GM12872 (cell line): ENCODE results near the gene SYNGR4.

Experiments
- TF ChIP-seq, protein P1 (sequence below): IDR thresholded peaks from 3 replicates; pipeline ENCODE4 v1.5.1; 2011; ENCODE audit warnings: low read depth, mild to moderate bottlenecking, low read length, moderate library complexity; ENCODE audit not compliant: insufficient read depth

The SYNGR4 gene

DNA sequence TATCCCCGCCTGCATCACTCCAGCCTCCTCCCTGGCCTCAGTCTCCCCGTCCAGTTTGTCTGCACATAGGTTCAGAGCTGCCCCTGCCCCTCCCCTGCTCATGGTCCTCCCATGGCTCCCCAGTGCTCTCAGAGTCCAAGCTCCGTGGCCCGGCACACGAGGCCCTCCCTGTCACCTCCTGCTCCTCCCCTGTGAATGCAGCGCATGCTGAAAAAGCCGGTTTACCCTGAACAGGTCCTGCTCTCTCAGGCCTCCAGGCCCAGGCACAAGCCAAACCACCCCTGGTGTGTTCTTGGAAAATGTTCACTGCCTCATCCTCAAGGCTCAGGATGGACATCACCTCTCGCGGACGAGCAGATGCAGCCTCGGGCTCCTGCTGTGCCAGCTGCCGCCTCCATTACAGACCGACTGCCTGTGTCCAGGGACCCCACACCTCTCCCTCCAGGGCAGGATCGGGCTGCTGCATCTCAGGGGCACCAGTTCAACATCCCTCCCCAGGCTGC is 25.9 kb upstream of the SYNGR4 start:
- TF ChIP-seq, protein P1, sequence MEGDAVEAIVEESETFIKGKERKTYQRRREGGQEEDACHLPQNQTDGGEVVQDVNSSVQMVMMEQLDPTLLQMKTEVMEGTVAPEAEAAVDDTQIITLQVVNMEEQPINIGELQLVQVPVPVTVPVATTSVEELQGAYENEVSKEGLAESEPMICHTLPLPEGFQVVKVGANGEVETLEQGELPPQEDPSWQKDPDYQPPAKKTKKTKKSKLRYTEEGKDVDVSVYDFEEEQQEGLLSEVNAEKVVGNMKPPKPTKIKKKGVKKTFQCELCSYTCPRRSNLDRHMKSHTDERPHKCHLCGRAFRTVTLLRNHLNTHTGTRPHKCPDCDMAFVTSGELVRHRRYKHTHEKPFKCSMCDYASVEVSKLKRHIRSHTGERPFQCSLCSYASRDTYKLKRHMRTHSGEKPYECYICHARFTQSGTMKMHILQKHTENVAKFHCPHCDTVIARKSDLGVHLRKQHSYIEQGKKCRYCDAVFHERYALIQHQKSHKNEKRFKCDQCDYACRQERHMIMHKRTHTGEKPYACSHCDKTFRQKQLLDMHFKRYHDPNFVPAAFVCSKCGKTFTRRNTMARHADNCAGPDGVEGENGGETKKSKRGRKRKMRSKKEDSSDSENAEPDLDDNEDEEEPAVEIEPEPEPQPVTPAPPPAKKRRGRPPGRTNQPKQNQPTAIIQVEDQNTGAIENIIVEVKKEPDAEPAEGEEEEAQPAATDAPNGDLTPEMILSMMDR = no peak

DNA sequence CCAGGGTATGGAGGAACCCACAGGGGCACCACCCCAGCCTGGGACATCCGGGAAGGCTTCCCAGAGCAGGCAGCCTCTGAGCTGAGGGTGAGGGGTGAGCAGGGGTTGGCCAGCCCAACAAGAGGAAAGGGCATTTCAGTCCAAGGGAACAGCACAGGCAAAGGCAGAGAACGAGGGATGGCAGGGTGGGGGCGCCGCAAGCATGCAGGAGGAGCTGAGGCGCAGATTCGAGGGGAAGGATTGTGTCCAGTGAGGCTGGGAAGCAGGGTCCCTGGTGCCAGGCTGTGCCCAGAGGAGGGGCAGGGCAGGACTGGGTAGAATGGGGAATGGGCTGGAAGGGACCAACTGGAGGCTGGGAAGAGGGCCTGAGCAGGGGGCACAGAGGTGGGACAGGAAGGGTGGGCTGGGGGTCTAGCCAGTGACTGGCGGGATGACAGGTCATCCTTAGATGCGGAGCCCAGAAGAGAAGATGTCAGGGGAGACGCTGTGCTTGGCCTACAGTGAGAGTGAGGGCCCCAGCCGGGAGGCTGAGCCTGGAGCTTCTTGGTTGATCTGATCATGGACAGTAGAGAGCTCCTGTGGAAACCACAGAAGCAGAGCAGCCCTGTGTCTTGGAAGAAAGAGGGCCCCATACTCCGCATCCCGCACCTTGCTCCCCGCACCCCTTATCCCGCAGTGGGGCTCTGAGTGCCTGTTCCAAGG is 25.2 kb upstream of the SYNGR4 start:
- TF ChIP-seq, protein P1 = no peak

DNA sequence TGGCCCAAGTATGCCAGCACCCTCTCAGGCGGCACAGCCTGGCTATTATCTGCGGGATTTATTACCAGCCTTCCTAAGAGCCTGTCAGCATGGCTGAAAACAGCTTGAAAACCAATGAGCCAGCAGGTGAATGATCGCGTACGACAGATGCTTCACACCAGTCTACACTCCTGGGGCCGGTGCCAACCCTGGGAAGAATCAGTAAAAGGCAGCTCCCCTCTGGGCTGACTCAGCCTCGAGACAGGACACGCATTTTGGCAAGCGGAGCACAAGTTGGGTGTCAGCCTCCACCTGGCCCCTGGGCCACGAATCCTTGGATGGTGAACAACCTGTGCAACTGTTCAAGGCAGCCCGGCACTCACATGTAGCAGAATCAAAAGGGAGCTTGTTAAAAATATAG is 23.2 kb upstream of the SYNGR4 start:
- TF ChIP-seq, protein P1 = no peak

DNA sequence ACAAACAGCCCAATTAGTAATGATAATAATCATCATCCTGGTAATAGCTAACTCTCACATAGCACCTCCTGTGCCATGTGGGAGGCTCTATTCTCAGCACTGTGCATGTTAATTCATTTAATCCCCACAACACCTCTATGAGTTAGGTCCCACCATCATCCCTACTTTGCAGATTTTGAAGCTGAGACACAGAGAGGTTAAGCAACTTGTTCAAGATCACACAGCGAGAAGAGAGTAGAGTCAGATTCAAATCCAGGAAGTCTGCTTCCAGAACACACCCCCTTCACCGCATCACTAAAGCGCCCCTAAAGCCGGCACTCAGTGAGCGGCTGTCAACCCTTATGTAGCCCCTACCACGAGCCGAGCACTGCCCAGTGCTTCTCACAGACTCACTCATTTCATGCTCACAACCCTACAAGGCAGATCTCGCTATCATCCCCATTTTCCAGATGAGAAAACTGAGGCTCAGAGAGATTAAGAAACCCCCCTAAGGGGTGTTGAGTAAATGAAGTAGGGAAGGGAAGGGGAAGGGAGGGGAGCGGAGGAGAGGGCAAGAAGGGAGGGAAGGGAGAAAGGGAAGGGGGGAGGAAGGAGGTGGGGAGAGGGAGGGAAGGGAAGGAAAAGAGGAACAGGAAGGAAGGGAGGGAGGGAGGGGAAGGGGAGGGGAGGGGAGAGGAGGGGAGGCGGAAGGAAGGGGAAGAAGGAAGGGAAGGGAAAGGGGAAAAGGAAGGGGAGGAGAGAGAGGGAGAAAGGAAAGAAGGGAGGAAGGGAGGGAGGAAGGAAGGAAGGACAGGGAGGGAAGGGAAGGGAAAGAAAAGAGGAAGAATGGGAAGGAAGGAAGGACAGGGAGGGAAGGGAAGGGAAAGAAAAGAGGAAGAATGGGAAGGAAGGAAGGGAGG is 22.4 kb upstream of the SYNGR4 start:
- TF ChIP-seq, protein P1 = no peak

DNA sequence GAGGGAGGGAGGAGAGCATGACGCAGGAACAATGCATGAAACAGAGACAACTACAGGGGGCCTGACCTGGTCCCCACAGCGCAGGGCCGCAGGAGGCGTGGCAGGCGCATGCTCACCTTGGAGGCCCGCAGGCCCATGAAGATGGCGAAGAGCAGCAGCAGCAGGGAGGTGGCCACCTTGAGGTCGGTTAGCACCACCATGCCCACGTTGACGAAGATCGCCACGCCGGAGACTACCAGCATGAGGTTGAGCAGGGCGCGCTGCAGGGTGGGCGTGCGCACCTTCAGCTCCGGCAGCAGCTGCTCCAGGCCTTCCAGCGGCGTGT is 21.8 kb upstream of the SYNGR4 start:
- TF ChIP-seq, protein P1 = no peak

DNA sequence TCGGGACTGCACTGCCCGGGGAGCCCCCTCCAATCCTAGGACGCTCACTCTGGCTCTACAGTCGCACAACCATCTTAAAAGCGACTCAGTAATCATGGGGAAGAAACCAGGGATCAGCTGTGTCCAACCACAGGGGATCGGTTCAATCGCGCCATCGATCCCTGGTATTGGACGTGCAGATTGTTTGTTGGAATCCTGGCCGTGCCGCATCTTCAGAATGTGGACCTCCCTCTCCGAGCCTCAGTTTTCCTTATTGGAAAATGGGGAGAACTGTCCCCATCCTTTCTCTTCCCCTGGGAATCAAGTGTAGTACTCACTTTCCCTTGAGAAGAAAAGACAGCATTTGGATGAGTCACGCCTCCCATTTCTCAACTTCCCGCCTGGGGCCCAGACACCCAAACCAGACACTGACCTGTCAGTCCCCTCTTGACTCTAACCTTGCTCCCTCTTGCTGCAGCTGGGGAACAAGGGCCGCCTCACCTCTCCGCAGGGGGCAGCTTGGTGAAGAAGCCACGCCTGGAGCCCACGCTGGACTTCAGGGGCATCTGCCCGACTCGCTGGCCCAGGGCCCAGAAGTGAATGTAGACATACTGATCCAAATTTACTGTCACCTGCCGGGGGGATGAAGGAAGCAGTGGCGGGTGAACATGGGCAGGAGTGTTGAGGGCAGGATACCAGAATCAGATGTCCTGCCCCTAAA is 21.2 kb upstream of the SYNGR4 start:
- TF ChIP-seq, protein P1 = no peak

DNA sequence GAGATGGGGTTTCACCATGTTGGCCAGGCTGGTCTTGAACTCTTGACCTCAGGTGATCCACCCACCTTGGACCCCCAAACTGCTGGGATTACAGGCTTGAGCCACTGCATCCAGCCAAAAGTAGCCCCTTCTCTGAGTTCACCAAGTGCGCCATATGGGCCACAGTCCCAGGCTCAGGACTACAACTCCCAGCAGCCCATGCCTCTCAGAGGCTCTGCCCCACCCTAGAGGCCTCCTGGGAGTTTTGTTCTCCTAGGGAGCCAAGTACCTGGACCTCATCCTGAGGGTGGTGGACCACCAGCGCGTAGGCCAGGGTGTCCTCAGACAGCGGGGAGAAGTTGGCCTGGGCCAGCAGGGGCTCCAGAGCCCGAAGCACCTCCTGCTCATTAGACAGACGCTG is 19.3 kb upstream of the SYNGR4 start:
- TF ChIP-seq, protein P1 = no peak
